DMS114 treated with DMSO at 0.1 percent for 48 hours (cell line): Measurements from ENCODE around the gene NXPH4.

Experiments
- DNase-seq: peaks from one replicate; lab custom pipeline; 2025; ENCODE audit not compliant: unreplicated experiment; lab: John Stamatoyannopoulos, UW

The NXPH4 gene

DNA sequence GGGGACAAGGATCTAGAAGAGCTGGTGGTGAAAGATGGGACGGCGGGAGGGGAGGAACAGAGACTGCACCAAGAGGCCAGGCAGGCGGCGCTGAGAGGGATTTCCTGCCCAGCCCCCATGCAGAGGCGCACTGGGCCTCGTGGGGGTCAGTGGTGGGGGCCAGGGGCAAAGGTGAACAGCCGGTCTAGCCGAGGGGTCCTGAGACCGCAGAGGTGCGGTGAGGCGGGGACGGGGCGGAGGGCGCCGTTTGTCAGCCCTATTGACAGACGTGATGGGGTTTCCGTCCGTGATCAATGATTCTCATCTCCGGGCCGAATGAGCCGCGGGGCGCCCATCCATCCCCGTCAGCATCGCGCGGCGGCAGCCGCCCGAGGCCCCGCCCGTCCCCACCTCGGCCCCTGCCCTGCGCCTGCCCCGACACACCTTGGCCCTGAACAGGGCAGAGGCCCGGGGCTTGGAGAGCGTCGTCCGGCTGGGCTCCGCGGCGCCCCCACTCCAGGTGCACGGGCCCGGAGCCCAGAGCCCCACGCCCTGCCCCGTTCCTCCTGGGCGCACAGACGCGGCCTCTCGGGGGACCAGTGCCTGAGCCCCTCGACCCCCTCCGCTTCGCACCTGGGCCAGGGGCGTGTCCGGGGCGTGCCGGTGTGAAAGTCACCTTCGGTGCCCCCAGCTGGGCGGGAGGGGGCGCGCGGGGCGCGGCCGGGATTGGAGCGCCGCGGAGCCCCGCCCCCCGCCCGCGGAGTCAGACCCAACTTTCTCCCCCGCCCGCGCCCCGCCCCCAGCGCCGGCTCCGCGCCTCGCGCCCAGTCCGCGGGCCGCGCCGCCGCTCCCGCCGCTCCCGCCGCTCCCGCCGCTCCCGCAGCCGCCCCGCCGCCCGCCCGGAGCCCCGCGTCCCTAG is at the start of gene NXPH4:
Gene NXPH4 (plus strand): TSS at position 781 of the 898 bp plus-strand sequence. CDS start 176 bp downstream, outside the sequence.
- no peak for DNase-seq

DNA sequence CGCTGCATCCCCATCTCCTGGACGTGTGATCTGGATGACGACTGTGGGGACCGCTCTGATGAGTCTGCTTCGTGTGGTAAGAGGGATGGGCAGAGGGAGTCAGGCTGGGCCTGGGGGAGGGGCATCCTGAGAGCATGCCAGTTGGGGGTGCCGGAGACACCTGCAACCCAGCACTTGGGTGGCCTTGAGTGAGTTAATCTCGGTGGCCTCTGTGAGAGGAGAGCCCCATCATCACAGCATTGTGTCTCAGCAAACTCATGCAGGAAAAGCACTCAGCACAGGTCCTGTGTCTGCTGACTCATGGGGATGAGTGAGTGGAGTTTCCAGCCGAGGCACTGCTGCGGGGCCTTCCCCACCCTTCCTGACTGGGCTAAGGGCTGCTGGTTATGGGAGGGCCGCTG is 49.6 kb upstream of the NXPH4 start:
- DNase-seq, result no peak

DNA sequence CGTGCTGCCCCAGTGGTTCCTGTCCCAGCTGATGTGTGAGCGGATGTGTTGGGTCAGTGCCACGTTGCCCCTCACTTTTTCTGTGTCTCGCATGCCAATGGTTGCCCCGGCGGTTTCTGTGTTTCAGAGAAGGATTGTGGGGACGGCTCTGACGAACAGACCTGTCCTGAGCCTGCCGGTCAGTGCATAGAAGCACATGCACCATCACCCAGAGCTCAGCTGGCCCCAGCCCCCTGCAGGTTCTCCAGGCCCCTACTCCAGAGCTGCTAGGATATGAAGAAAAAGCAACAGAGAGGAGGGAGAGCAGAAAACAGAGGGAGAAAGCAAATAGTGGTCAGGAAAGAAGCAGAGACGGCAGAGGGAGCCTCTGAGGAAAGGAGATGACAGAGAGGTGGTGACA is 48.5 kb upstream of the NXPH4 start:
- no peak for DNase-seq

DNA sequence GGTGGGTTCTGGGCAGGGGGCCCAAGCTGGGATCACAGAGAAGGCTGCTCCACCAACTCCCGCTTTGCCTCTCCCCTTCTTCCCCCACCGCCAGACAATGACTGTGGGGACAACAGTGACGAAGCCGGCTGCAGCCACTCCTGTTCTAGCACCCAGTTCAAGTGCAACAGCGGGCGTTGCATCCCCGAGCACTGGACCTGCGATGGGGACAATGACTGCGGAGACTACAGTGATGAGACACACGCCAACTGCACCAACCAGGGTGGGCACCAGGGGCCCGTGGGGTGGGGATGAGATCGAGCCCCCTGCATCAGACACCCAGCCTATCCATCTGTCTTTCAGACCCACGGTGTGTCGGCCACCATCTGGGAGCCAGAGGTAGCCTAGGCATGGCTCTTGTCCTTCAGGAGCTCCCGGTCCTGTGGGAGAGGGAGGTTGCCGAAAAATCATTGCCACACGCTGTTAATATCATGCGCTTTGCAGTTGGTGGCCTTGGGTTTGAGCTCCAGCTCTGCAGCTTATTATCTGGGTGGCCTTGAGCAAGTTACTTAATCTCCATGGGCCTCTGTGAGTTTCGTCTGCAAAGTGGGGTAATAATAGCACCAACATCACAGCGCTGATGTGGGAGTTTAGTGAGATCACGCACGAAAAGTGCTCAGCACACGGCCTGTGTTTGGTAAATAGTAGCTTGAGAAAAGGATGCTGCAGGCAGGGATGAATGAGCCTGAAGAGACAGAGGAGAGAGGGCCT is 47.4 kb upstream of the NXPH4 start:
- DNase-seq, result no peak

DNA sequence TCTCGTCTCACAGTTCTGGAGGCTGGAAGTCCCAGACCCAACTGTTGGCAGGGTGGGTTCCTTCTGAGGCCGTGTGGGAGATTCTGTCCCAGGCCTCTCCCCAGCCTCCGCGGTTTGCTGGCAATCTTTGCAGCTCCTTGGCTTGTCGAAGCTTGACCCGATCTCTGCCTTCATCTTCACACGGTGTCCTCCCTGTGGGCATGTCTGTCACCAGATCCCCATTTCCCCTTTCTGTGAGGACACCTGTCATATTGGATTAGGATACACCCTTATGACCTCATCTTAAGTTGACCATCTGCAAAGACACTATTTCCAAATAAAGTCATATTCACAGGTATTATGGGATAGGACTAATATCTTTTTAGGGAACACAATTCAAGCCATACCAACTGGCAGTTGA is 46.6 kb upstream of the NXPH4 start:
- no peak for DNase-seq

DNA sequence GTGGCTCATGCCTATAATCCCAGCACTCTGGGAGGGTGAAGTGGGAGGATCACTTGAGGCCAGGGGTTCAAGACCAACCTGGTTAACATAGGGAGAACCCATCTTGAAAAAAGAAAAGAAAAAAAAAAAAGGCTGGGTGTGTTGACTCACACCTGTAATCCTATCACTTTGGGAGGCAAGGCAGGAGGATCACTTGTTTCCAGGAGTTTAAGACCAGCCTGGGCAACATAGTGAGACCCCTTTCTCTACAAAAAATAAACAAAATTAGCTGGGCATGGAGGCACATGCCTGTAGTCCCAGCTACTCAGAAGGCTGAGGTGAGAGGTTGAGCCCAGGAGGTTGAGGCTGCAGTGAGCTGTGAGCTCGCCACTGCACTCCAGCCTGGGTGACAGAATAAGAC is 46.2 kb upstream of the NXPH4 start:
- DNase-seq, result no peak

DNA sequence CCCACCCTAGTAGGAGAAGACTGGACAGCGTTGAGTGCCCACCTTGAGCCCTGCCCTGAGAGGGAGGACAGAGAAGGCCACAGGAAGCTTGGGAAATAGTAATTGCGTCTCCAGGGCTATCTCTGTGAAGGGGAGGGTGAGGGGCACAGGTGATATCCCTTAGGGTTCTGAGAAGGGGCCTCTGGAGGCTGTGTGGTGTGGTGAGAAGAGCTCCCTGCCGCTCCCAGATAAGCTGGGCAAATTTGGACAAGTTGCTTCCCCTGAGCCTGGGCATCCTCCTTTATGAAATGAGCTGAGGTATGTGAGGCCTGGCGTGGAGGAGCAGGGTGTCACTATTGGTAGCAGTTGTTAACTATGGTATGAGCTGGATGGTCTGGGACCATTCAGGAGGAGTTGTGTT is 45.7 kb upstream of the NXPH4 start:
- DNase-seq, result no peak

DNA sequence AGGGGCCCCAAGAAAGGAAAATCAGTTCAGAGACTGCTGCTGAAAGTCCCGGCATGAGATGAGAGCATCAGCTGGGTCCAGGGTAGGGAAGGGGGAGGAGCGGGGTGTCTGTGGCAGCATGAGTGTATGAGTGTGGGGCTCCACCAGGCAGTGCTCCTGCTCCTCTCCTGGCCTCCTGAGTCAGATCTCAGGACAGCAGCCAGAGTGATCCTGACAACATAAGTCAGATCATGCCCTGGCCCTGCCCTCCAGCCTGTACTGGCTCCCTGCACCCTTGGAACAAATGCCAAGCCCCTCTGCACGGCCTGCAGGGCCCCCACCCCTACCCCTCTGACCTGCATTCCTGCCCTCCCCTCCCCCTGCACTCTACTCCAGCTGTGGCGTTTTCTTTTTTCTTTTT is 44.9 kb upstream of the NXPH4 start:
- DNase-seq, result no peak

DNA sequence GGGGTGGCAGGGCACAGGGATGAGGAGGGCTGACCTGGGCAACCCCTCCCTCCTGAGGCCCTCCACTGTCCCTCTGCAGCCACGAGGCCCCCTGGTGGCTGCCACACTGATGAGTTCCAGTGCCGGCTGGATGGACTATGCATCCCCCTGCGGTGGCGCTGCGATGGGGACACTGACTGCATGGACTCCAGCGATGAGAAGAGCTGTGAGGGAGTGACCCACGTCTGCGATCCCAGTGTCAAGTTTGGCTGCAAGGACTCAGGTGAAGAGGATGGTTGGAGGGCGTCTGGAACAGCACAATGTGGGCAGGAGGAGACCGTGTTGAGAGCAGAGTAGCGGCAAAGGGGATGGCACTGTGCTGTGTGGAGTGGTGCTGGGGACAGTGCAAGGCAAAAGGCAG is 43.5 kb upstream of the NXPH4 start:
- peak; percentile 10 for DNase-seq

DNA sequence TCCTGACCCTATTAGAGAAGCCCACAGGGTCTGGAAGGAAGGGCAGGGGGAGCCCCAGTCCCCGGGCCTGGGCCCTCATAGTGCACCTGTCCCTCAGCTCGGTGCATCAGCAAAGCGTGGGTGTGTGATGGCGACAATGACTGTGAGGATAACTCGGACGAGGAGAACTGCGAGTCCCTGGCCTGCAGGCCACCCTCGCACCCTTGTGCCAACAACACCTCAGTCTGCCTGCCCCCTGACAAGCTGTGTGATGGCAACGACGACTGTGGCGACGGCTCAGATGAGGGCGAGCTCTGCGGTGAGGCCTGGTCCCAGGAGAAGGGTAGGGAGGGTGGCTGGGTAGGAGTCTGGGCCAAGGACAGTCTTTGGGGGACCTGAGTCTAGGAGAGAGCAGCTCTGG is 42.9 kb upstream of the NXPH4 start:
- no peak for DNase-seq

DNA sequence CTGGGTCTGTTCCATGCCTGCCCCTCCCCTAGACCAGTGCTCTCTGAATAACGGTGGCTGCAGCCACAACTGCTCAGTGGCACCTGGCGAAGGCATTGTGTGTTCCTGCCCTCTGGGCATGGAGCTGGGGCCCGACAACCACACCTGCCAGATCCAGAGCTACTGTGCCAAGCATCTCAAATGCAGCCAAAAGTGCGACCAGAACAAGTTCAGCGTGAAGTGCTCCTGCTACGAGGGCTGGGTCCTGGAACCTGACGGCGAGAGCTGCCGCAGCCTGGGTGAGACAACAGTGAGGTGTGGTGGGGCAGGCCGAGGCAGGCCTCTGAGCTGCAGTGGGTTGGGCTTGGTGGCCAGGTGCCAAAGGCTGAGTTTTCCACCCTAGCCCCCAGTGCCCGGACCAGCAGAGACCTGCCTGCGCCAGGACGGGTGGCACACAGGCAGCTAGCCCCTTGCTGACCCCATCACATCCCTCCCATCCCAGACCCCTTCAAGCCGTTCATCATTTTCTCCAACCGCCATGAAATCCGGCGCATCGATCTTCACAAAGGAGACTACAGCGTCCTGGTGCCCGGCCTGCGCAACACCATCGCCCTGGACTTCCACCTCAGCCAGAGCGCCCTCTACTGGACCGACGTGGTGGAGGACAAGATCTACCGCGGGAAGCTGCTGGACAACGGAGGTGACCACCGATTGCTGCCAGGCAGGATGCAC is 41.0 kb upstream of the NXPH4 start:
- peak; percentile 18 for DNase-seq

DNA sequence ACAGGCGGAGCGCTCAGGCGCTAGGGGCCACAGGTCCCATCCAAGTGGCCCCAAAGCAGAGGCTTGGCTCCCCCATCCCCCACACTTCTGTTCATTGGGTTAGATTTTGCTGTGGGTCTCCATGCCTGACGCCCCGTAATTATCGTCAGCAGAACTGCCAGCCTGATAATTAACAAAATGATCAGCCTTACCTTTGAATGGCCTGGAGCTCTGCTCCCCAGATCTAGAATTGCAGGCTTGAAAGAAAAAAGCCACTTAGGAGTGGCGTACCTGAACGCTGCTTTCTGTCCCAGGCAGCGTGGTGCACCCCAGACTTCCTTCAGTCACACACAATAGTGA is 40.5 kb upstream of the NXPH4 start:
- no peak for DNase-seq

DNA sequence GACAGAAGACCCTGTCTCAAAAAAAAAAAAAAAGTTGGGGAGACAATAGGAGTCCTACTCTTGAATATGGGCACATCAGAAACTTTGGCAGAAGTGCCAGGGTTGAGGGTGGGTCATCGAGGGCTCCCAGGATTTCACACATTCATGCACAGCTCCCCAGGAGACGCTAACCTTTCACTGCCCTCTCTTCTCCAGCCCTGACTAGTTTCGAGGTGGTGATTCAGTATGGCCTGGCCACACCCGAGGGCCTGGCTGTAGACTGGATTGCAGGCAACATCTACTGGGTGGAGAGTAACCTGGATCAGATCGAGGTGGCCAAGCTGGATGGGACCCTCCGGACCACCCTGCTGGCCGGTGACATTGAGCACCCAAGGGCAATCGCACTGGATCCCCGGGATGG is 39.7 kb upstream of the NXPH4 start:
- no peak for DNase-seq

DNA sequence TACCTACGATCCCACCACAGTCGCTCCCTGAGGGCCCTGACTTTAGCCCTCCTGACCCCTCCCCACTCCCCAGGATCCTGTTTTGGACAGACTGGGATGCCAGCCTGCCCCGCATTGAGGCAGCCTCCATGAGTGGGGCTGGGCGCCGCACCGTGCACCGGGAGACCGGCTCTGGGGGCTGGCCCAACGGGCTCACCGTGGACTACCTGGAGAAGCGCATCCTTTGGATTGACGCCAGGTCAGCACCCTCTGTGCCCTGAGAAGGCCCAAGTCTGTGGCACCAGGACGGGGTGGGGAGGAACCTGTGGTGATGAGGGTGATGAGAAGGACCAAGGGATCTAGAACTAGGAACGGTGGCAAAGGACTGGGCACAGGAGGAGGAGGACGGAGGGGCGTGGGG is 39.2 kb upstream of the NXPH4 start:
- DNase-seq, result no peak

DNA sequence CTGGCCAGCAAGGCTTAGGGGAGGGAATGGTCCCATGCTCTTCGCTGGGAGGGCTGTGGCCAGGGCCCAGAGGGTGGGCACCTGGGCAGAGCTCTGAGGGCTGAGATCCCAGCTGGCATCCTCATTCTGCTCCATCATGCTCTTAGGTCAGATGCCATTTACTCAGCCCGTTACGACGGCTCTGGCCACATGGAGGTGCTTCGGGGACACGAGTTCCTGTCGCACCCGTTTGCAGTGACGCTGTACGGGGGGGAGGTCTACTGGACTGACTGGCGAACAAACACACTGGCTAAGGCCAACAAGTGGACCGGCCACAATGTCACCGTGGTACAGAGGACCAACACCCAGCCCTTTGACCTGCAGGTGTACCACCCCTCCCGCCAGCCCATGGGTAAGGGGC is 38.4 kb upstream of the NXPH4 start:
- no peak for DNase-seq

DNA sequence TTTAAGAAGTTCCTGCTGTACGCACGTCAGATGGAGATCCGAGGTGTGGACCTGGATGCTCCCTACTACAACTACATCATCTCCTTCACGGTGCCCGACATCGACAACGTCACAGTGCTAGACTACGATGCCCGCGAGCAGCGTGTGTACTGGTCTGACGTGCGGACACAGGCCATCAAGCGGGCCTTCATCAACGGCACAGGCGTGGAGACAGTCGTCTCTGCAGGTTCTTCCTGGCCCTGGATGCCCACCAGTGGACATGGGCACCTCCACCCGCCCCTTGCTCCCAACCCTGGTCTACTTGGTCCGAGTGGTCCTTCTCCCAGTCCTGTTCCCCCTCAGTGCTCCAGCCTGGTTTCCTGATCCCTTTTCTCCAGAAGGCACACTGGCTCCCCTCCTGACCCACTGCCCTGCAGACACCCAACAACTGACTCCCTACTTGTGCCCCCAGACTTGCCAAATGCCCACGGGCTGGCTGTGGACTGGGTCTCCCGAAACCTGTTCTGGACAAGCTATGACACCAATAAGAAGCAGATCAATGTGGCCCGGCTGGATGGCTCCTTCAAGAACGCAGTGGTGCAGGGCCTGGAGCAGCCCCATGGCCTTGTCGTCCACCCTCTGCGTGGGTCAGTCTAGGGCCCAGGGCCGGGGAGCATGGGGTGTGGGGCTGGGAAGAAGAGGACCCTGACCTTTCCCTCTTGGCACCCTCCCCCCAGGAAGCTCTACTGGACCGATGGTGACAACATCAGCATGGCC is 37.1 kb upstream of the NXPH4 start:
- no peak for DNase-seq

DNA sequence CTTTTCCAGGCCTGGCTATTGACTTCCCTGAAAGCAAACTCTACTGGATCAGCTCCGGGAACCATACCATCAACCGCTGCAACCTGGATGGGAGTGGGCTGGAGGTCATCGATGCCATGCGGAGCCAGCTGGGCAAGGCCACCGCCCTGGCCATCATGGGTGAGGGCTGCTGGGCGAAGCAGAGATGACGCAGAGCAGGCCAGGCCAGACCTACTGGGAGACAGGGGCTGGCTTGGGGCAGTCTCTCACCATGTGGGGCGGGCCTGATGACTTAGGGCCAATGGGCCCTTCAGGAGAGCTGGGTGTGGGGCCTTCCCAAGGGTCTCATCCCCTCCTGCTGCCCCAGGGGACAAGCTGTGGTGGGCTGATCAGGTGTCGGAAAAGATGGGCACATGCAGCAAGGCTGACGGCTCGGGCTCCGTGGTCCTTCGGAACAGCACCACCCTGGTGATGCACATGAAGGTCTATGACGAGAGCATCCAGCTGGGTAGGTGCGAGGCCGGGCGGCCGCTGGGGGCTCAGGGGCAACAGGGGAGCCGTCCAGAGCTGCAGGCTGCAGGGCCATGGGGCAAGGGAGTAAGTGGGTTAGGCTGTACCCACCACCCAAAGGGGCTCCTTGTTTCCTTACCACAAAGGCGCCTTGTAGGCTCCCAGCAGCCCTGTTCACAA is 36.1 kb upstream of the NXPH4 start:
- DNase-seq, result no peak

DNA sequence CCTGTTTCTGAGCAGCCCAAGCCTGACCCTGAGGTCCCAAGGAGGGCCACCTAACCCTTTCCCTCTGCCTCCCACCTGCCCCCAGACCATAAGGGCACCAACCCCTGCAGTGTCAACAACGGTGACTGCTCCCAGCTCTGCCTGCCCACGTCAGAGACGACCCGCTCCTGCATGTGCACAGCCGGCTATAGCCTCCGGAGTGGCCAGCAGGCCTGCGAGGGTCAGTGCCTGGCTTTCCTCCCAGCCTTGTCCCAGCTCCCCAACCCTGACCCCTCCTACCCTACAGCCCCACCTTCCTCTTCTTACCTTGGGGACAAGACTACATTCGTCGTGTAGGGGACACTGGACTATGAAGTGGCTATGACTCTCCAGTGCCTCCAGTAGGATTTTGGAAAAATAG is 35.5 kb upstream of the NXPH4 start:
- DNase-seq, result no peak

DNA sequence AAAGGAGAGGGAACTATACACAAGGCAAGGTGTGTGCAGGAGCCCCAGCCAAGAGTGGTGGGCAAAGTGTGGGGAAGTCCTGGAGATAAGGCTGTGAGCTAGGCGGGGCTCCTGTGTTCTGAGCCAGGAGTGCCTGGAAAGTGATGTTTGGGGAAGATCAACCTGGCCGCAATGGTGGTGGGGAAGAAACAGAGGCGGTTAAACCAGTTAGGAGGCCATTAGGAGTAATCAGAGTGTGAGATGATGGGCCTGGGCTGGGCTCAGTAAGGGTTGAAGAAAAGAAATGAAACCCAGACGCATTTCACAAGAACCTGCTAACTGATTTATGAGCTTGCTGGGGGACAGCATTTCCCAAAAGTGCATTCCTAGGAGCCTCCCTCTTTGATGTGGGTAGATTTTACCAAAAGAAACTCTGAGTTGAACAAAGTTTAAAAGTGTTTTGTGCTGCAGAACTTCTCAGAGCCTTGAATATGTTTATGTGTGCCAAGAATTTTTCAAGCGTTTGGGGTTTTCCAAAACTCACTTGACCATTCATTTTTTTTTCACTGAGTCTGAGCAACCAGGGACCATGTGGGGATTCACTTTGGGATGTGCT is 34.9 kb upstream of the NXPH4 start:
- DNase-seq, result no peak

DNA sequence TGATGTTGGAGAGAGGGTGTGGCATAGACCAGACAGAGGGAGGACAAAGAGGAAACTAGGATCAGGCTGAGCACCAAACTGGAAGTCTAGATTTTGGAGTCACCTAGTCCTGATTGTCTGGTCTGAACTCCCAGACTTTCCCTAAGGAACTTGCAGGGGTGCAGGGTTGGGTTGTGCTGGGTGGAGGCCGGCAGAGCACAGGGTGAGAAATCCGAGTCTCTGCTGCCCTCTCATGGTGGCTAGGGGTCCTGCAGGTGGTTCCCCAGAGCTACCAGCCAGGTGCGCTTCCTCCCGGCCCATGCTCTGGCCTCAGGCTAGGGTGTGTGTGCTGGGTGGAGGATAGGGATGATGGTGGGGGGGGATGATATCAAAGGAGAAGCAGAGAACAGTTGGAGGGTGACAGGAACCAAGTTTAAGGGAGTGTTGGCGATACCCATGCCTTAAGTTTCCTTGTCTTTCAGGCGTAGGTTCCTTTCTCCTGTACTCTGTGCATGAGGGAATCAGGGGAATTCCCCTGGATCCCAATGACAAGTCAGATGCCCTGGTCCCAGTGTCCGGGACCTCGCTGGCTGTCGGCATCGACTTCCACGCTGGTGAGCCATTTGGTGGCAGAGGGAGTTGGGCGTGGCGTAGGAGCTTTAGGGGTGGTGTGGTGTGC is 33.5 kb upstream of the NXPH4 start:
- DNase-seq, result peak; percentile 28
